ENCODE data around the gene NEU4.
"Not testable (repeated sequence)": the region's sequence is repeated elsewhere in the genome, so short reads cannot be mapped to it uniquely, and the experiment has no call there.

GRCh38 chr2:241833756-241834526 is 24.9 kb downstream of the NEU4 start:
- TF ChIP-seq CTCF, POLR2A, POLR2AphosphoS5 (IDR thresholded peaks at IDR 0.05): not testable (repeated sequence)

Data from transverse colon (tissue), 4 donors.